Measurements from ENCODE around the gene L3HYPDH. TPM values are rescaled to one million over a fixed set of nuclear protein-coding genes. Genes with fewer than 3 reads are reported as not detected.

Gene L3HYPDH
- total RNA-seq, 1 donor from 2014 or later, result 18.2 TPM

DNA sequence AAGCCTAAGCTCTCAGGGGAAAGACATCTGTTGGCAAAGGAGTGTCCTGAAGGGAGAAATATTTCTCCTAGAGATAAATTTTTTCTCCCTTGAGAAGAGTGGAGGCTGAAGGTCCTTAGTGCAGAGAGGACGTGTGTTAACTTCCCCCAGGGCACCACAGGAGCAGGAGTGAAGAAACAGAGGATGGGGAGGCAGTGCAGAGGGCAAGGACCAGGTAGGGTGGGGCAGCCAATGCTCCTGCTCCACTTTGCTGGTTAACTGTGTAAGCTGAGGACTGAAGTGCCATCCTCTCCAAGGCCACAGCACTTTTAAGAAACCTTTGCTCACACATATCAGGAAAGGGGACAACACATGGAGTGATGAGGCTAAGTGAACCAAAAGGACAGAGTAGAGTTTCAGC is 4.0 kb downstream of the L3HYPDH start:
- DNase-seq (ENCODE audit: extremely low spot score, unreplicated experiment), result no peak
- no peak overlapping the region for H3K27ac Mint-ChIP-seq
- no peaks in the 10 kb centered on the region for H3K27me3 Mint-ChIP-seq
- H3K9me3 Mint-ChIP-seq, result no peaks in the 10 kb centered on the region
- peaks cover 36% of the 10 kb centered on the region for H3K4me1 Mint-ChIP-seq (ENCODE audit: unreplicated experiment)
- H3K36me3 Mint-ChIP-seq, result peaks cover 6% of the 10 kb centered on the region
- TF ChIP-seq, protein P1, sequence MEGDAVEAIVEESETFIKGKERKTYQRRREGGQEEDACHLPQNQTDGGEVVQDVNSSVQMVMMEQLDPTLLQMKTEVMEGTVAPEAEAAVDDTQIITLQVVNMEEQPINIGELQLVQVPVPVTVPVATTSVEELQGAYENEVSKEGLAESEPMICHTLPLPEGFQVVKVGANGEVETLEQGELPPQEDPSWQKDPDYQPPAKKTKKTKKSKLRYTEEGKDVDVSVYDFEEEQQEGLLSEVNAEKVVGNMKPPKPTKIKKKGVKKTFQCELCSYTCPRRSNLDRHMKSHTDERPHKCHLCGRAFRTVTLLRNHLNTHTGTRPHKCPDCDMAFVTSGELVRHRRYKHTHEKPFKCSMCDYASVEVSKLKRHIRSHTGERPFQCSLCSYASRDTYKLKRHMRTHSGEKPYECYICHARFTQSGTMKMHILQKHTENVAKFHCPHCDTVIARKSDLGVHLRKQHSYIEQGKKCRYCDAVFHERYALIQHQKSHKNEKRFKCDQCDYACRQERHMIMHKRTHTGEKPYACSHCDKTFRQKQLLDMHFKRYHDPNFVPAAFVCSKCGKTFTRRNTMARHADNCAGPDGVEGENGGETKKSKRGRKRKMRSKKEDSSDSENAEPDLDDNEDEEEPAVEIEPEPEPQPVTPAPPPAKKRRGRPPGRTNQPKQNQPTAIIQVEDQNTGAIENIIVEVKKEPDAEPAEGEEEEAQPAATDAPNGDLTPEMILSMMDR (conservative IDR thresholded peaks at IDR 0.05), result no peak
- H3K4me3 Mint-ChIP-seq, result no peak overlapping the region

DNA sequence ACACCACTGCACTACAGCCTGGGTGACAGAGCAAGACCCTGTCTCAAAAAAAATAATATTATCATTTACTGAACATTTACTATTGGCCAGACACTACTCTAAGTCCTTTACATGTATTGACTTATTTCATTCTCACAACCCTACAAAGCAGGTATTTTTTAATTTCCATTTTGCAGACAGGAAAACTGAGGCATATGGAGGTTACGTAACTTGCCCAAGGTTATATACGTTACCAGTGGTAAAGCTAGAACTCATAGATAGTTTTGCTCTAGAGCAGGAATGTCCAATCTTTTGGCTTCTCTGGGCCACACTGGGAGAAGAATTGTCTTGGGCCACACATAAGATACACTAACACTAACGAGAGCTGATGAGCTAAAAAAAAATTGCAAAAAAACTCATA is 5.7 kb downstream of the L3HYPDH start:
- Mint-ChIP-seq H3K36me3 (peaks cover 14% of the 10 kb centered on the region), H3K4me3 (no peak overlapping the region), H3K27ac (no peak overlapping the region), H3K9me3 (no peaks in the 10 kb centered on the region), H3K27me3 (no peaks in the 10 kb centered on the region), H3K4me1 (ENCODE audit: unreplicated experiment) (peaks cover 34% of the 10 kb centered on the region)
- TF ChIP-seq, protein P1 (conservative IDR thresholded peaks at IDR 0.05), result no peak
- DNase-seq (ENCODE audit: extremely low spot score, unreplicated experiment), result no peak

GRCh38 chr14:59475709-59476108 is 8.5 kb downstream of the L3HYPDH start:
- TF ChIP-seq, protein P1 (conservative IDR thresholded peaks at IDR 0.05), result no peak
- H3K4me1 Mint-ChIP-seq (ENCODE audit: unreplicated experiment), result peaks cover 9% of the 10 kb centered on the region
- H3K9me3 Mint-ChIP-seq, result no peaks in the 10 kb centered on the region
- DNase-seq (ENCODE audit: extremely low spot score, unreplicated experiment), result no peak
- no peak overlapping the region for H3K4me3 Mint-ChIP-seq
- H3K27ac Mint-ChIP-seq, result no peak overlapping the region
- H3K27me3 Mint-ChIP-seq, result no peaks in the 10 kb centered on the region
- H3K36me3 Mint-ChIP-seq, result peaks cover 20% of the 10 kb centered on the region

- no peaks in the 10 kb centered on the region for H3K4me1 Mint-ChIP-seq (ENCODE audit: unreplicated experiment)
- peaks cover 20% of the 10 kb centered on the region for H3K36me3 Mint-ChIP-seq
- TF ChIP-seq, protein P1 (conservative IDR thresholded peaks at IDR 0.05), result no peak
- no peaks in the 10 kb centered on the region for H3K27me3 Mint-ChIP-seq
- no peak overlapping the region for H3K27ac Mint-ChIP-seq
- no peak overlapping the region for H3K4me3 Mint-ChIP-seq
- no peak for DNase-seq (ENCODE audit: extremely low spot score, unreplicated experiment)
- H3K9me3 Mint-ChIP-seq, result no peaks in the 10 kb centered on the region
These were observed 10.0 kb downstream of the L3HYPDH start for GRCh38 chr14:59474172-59474571.

- Mint-ChIP-seq H3K36me3 (no peaks in the 10 kb centered on the region), H3K4me3 (peak within 1 kb of the TSS; percentile 90), H3K9me3 (no peaks in the 10 kb centered on the region), H3K27ac (peak within 1 kb of the TSS; percentile 58), H3K27me3 (peaks cover 23% of the 10 kb centered on the region), H3K4me1 (ENCODE audit: unreplicated experiment) (no peaks in the 10 kb centered on the region)
- TF ChIP-seq, protein P1 (conservative IDR thresholded peaks at IDR 0.05), result no peak
- peak; percentile 71 for DNase-seq (ENCODE audit: extremely low spot score, unreplicated experiment)
These were observed 18.7 kb downstream of the L3HYPDH start, which contains the start of gene GPR135 for GRCh38 chr14:59465316-59466135. Gene GPR135, minus strand, starts transcription at chr14:59465380. Its CDS starts 154 bp downstream, at chr14:59465226.
